GM12878 (cell line): ENCODE results near the gene CLASRP. TPM values are rescaled to one million over a fixed set of nuclear protein-coding genes. Genes with fewer than 3 reads are reported as not detected.

ENCODE experiments used
- BMI1 ChIP-seq: fragments of 450-650 bp; IDR thresholded peaks from 2 replicates; pipeline ENCODE4 v1.6.1; 2016; ENCODE audit warnings: mild to moderate bottlenecking, moderate library complexity, borderline replicate concordance
- CREM ChIP-seq: IDR thresholded peaks from 2 replicates; pipeline ENCODE4 v1.6.1; 2014; ENCODE audit warnings: antibody characterized with exemption, low read depth
- DPF2 ChIP-seq: fragments of 450-650 bp; IDR thresholded peaks from 2 replicates; pipeline ENCODE4 v1.6.1; 2017; ENCODE audit warnings: mild to moderate bottlenecking
- ESRRA ChIP-seq: IDR thresholded peaks from 2 replicates; pipeline ENCODE4 v1.6.1; 2012; ENCODE audit warnings: mild to moderate bottlenecking, low read length, improper control_type of control experiment
- HDAC2 ChIP-seq: fragments of 200-600 bp; sonication (generic); IDR thresholded peaks from 2 replicates; pipeline ENCODE4 v1.6.1; 2017
- KDM1A ChIP-seq: fragments of 200-600 bp; sonication (generic); IDR thresholded peaks from 2 replicates; pipeline ENCODE4 v1.6.1; 2016; ENCODE audit warnings: borderline replicate concordance
- MTA3 ChIP-seq: IDR thresholded peaks from 2 replicates; pipeline ENCODE4 v1.6.1; 2012; ENCODE audit warnings: low read length, inconsistent platforms, borderline replicate concordance
- MYB ChIP-seq: fragments of 150-350 bp; IDR thresholded peaks from 2 replicates; pipeline ENCODE4 v1.6.1; 2014; ENCODE audit warnings: mild to moderate bottlenecking, low read depth, low read length, borderline replicate concordance
- PAX8 ChIP-seq: fragments of 450-650 bp; IDR thresholded peaks from 2 replicates; pipeline ENCODE4 v1.6.1; 2017; ENCODE audit warnings: mild to moderate bottlenecking, moderate library complexity
- RCOR1 ChIP-seq: conservative IDR thresholded peaks from 2 replicates; pipeline ENCODE4 v1.6.1; 2012; ENCODE audit warnings: low read depth, low read length, improper control_type of control experiment
- SP1 ChIP-seq: IDR thresholded peaks from one replicate; pipeline ENCODE4 v1.6.1; 2011; ENCODE audit warnings: low read depth, low read length
- SREBF2 ChIP-seq: IDR thresholded peaks from 2 replicates; pipeline ENCODE4 v1.6.1; 2012; ENCODE audit warnings: mild to moderate bottlenecking, low read length
- WRNIP1 ChIP-seq: IDR thresholded peaks from 2 replicates; pipeline ENCODE4 v1.6.1; 2011; ENCODE audit warnings: low read depth, low read length, improper control_type of control experiment, borderline replicate concordance
- polyA plus RNA-seq, 11 experiments: library from polyadenylated mRNA; depleted of rRNA in 4 of 11; unstranded in 6 of 11; stranded (reverse) in 5 of 11; fragments of >200 nt; fragmentation: Nextera tagmentation in 4 of 11; fragmentation: Illumina TruSeq in 1 of 11; extraction: Ambion mirVana in 4 of 11; extraction: Trizol in 1 of 11; gene quantifications; 1 replicate in 1 of 11; 2 replicates in 10 of 11; pipeline versions ENCODE4 v1.2.1 to v1.2.3, GENCODE V29; 2011 to 2016; ENCODE audit warnings: inconsistent platforms in 2 of 11, missing spikeins in 2 of 11, low read depth in 1 of 11
- total RNA-seq, 4 experiments: library from RNA; depleted of rRNA in 3 of 4; stranded (reverse); fragments of >200 nt in 3 of 4; fragmentation: Illumina TruSeq in 1 of 4; extraction: Trizol in 1 of 4; gene quantifications; 2 replicates each; pipeline versions ENCODE4 v1.2.1 to v1.2.3, GENCODE V29; 2013 to 2021
- TF ChIP-seq, protein P1 (sequence below): fragments of 450-650 bp; formaldehyde crosslinking; IDR thresholded peaks from 2 replicates; pipeline ENCODE4 v1.4.0; 2022; ENCODE audit warnings: mild to moderate bottlenecking, moderate library complexity
- TF ChIP-seq, protein P2 (sequence below): IDR thresholded peaks from 2 replicates; pipeline ENCODE4 v1.6.1; 2011; ENCODE audit warnings: borderline replicate concordance, low read depth, mild to moderate bottlenecking, moderate library complexity, low read length; ENCODE audit not compliant: insufficient read depth, poor library complexity, severe bottlenecking
- TF ChIP-seq, protein P3 (sequence below): IDR thresholded peaks from 2 replicates; pipeline ENCODE4 v1.6.1; 2012; ENCODE audit warnings: improper control_type of control experiment, low read depth, low read length; ENCODE audit not compliant: insufficient replicate concordance
- TF ChIP-seq, protein P4 (sequence below), 3 experiments: IDR thresholded peaks in 2 of 3; conservative IDR thresholded peaks in 1 of 3; 2 replicates each; pipeline ENCODE4 v1.5.1; 2011; ENCODE audit warnings: low read depth in 3 of 3, low read length in 3 of 3, mild to moderate bottlenecking in 3 of 3, control low read depth in 2 of 3, moderate library complexity in 2 of 3, inconsistent platforms in 1 of 3, mixed read lengths in 1 of 3; ENCODE audit not compliant: control insufficient read depth in 2 of 3, insufficient read depth in 1 of 3; ENCODE audit errors: extremely low read depth in 1 of 3

Gene CLASRP
- total and polyA plus RNA-seq, 10 of the 15 experiments (the other 5 are each of a cell fraction or from before 2014, with no cell fraction given), result 0.68 to 75.8 (median 30.2) TPM

- TF ChIP-seq, protein P1, sequence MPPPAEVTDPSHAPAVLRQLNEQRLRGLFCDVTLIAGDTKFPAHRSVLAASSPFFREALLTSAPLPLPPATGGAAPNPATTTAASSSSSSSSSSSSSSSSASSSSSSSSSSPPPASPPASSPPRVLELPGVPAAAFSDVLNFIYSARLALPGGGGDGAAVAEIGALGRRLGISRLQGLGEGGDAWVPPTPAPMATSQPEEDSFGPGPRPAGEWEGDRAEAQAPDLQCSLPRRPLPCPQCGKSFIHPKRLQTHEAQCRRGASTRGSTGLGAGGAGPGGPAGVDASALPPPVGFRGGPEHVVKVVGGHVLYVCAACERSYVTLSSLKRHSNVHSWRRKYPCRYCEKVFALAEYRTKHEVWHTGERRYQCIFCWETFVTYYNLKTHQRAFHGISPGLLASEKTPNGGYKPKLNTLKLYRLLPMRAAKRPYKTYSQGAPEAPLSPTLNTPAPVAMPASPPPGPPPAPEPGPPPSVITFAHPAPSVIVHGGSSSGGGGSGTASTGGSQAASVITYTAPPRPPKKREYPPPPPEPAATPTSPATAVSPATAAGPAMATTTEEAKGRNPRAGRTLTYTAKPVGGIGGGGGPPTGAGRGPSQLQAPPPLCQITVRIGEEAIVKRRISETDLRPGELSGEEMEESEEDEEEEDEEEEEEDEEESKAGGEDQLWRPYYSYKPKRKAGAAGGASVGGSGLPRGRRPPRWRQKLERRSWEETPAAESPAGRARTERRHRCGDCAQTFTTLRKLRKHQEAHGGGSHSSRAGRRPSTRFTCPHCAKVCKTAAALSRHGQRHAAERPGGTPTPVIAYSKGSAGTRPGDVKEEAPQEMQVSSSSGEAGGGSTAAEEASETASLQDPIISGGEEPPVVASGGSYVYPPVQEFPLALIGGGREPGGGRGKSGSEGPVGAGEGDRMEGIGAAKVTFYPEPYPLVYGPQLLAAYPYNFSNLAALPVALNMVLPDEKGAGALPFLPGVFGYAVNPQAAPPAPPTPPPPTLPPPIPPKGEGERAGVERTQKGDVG (CRISPR knock-in tag), result no peak
- TF ChIP-seq PAX8 (no peak), KDM1A (no peak), SREBF2 (no peak), WRNIP1 (no peak), MYB (no peak), CREM (peak; percentile 69; the same call in 1 of the 2 replicates), DPF2 (peak; percentile 95; the same call in 1 of the 2 replicates), HDAC2 (no peak), SP1 (peak; percentile 62), RCOR1 (0 out of 2 replicates have a peak, but pooled peaks have one; percentile 81), MTA3 (no peak; the same call in 1 of the 2 replicates), BMI1 (0 out of 2 replicates have a peak, but pooled peaks have one; percentile 40), ESRRA (no peak)
- TF ChIP-seq, protein P2, sequence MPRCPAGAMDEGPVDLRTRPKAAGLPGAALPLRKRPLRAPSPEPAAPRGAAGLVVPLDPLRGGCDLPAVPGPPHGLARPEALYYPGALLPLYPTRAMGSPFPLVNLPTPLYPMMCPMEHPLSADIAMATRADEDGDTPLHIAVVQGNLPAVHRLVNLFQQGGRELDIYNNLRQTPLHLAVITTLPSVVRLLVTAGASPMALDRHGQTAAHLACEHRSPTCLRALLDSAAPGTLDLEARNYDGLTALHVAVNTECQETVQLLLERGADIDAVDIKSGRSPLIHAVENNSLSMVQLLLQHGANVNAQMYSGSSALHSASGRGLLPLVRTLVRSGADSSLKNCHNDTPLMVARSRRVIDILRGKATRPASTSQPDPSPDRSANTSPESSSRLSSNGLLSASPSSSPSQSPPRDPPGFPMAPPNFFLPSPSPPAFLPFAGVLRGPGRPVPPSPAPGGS, result peak; percentile 82
- TF ChIP-seq, protein P3, sequence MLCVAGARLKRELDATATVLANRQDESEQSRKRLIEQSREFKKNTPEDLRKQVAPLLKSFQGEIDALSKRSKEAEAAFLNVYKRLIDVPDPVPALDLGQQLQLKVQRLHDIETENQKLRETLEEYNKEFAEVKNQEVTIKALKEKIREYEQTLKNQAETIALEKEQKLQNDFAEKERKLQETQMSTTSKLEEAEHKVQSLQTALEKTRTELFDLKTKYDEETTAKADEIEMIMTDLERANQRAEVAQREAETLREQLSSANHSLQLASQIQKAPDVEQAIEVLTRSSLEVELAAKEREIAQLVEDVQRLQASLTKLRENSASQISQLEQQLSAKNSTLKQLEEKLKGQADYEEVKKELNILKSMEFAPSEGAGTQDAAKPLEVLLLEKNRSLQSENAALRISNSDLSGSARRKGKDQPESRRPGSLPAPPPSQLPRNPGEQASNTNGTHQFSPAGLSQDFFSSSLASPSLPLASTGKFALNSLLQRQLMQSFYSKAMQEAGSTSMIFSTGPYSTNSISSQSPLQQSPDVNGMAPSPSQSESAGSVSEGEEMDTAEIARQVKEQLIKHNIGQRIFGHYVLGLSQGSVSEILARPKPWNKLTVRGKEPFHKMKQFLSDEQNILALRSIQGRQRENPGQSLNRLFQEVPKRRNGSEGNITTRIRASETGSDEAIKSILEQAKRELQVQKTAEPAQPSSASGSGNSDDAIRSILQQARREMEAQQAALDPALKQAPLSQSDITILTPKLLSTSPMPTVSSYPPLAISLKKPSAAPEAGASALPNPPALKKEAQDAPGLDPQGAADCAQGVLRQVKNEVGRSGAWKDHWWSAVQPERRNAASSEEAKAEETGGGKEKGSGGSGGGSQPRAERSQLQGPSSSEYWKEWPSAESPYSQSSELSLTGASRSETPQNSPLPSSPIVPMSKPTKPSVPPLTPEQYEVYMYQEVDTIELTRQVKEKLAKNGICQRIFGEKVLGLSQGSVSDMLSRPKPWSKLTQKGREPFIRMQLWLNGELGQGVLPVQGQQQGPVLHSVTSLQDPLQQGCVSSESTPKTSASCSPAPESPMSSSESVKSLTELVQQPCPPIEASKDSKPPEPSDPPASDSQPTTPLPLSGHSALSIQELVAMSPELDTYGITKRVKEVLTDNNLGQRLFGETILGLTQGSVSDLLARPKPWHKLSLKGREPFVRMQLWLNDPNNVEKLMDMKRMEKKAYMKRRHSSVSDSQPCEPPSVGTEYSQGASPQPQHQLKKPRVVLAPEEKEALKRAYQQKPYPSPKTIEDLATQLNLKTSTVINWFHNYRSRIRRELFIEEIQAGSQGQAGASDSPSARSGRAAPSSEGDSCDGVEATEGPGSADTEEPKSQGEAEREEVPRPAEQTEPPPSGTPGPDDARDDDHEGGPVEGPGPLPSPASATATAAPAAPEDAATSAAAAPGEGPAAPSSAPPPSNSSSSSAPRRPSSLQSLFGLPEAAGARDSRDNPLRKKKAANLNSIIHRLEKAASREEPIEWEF, result no peak
- TF ChIP-seq, protein P4, sequence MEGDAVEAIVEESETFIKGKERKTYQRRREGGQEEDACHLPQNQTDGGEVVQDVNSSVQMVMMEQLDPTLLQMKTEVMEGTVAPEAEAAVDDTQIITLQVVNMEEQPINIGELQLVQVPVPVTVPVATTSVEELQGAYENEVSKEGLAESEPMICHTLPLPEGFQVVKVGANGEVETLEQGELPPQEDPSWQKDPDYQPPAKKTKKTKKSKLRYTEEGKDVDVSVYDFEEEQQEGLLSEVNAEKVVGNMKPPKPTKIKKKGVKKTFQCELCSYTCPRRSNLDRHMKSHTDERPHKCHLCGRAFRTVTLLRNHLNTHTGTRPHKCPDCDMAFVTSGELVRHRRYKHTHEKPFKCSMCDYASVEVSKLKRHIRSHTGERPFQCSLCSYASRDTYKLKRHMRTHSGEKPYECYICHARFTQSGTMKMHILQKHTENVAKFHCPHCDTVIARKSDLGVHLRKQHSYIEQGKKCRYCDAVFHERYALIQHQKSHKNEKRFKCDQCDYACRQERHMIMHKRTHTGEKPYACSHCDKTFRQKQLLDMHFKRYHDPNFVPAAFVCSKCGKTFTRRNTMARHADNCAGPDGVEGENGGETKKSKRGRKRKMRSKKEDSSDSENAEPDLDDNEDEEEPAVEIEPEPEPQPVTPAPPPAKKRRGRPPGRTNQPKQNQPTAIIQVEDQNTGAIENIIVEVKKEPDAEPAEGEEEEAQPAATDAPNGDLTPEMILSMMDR (IDR thresholded peaks at IDR 0.05 in 2 of 3, conservative IDR thresholded peaks at IDR 0.05 in 1 of 3; ENCODE audit: control insufficient read depth in 2 of 3, extremely low read depth in 1 of 3, insufficient read depth in 1 of 3, low read depth in 3 of 3, low read length in 3 of 3), result no peak
These were observed 36.6 kb downstream of the CLASRP start (continued) for GRCh38 chr19:45075301-45076028.
